Activated T-cell treated with anti-CD3 and anti-CD28 coated beads for 1 hour (primary cell): Measurements from ENCODE around the gene F11.
"Not testable (repeated sequence)": the region's sequence is repeated elsewhere in the genome, so short reads cannot be mapped to it uniquely, and the experiment has no call there.

Experiments
- DNase-seq: peaks from one replicate; pipeline ENCODE4 v3.0.0-alpha.2; 2020; ENCODE audit warnings: low read depth

The F11 gene

GRCh38 chr4:186298031-186298647 is 32.1 kb downstream of the F11 start:
- DNase-seq, result no peak

- DNase-seq, result no peak
Observed at GRCh38 chr4:186299291-186299690, 33.3 kb downstream of the F11 start.

GRCh38 chr4:186300659-186301390 is 34.8 kb downstream of the F11 start:
- no peak for DNase-seq

GRCh38 chr4:186304216-186304615 is 38.2 kb downstream of the F11 start:
- DNase-seq, result no peak

DNA sequence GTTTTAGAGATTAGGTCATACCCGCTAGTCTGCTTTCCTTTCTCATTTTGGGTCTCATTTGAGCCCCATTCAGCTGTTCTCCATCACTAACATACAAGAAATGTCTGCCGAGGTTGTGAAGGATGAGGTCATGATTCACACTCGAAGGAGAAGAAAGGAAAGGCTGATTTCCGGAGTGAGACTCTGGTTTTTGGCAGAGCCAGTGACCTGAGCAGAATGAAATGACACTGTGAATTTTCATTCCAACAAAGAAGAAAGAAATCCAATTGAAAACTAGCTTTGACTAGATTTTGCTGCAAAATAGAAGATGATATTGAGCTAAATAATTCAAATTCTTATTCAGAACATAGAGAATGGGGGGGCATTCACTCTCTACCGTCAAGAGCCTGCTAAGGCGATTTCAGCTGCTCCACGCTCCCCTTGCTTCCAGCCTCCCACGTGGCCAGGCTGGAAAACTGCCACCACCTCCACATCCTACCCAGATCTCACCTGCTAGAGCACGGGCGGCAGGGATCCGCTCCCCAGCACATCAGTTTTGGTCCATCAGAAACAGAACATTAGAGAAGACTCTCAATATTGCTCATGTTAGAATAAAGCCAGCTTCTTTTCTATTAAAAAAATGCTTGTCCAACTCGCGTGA is 39.0 kb downstream of the F11 start:
- no peak for DNase-seq

DNA sequence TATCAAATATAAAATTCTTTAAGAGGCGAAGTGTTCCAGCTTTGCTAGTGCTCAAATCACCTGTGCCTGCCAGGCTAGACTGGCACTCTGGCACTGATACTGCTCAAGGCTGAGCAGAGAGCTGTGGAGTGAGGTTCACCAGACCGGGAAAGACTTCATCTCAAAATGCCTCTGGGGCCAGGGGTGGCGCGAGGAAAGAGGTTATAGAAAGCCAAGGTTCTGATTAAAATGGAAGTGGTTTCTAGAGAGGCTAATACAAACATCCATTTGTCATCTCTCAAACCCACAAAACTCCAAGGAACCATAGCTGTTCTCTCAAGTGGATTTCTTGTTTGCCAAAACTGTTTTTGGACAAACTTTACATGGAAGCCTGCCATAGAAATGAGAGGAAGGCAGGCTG is 41.5 kb downstream of the F11 start:
- DNase-seq, result no peak

- DNase-seq, result no peak
Observed at GRCh38 chr4:186307916-186308315, 41.9 kb downstream of the F11 start.

DNA sequence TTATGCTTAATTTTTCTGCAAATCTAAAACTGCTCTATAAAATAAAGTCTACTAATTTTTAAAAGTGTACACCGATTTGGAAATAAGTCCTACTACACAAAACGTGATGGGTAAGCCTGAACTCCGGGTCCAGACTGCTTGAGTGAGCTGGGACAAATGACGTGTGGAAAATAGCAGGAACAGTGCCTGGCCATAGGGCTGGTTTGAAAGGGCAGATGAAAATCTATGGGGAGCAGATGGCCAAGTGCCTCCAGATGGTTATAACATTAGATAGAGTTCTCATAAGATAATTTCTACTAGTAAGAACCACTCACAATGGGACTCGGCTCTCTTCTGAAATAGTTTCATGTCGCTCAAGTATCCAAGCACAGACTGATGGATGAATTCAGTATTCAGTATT is 52.5 kb downstream of the F11 start:
- DNase-seq, result no peak

DNA sequence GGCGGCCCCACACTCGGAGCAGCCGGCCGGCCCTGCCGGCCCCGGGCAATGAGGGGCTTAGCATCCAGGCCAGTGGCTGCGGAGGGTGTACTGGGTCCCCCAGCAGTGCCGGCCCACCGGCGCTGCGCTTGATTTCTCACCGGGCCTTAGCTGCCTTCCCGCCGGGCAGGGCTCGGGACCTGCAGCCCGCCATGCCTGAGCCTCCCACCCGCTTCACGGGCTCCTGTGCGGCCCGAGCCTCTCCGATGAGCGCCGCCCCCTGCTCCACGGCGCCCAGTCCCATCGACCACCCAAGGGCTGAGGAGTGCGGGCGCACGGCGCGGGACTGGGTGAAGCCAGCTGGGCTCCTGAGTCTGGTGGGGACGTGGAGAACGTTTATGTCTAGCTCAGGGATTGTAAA is 58.7 kb downstream of the F11 start:
- DNase-seq, result not testable (repeated sequence)

DNA sequence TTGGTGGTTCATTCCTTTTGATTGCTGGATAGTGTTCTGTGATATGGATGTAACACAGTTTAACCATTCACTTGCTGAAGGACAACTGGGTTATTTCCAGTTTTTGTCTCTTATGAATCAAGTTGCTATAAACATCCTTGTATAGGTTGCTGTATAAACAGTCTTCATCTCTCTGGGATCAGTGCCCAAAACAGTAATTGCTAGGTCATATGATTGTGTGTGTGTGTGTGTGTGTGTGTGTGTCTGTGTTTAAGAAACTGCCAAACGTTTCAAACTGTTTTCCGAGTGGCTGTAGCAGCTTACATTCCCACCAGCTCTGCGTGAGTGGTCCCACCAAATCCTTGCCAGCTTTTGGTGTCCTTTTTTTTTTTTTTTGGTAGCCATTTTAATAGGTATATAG is 60.4 kb downstream of the F11 start:
- DNase-seq, result no peak

- DNase-seq, result no peak
Observed at GRCh38 chr4:186329372-186329771, 63.4 kb downstream of the F11 start.

GRCh38 chr4:186330368-186330767 is 64.4 kb downstream of the F11 start:
- DNase-seq, result no peak

DNA sequence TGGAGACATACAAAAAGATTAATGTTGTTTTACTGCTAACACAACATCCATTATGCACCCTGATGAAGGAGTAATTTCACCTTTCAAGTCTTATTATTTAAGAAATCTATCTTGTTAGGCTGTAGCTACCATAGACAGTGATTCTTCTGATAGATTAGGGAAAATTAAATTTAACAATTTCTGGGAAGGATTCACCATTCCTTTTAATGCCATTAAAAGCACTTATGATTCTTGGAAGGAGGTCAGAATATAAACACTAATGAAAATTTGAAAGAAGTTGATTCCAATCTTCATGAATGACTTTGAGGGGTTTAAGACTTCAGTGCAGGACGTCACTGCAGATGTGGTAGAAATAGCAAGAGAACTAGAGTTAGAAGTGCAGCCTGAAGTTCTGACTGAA is 69.8 kb downstream of the F11 start:
- no peak for DNase-seq
